Duodenal mucosa (tissue), 2 donors: ENCODE data around the gene ALAD.

ENCODE experiments used
- H3K27ac ChIP-seq: one replicate; pipeline ENCODE4 v1.7.0; 2013; ENCODE audit warnings: low read depth, low read length
- H3K27me3 ChIP-seq, 2 donors: one replicate each; pipeline ENCODE4 v1.7.0; 2013; ENCODE audit warnings: low read length in 2 of 2, control low read depth in 1 of 2; ENCODE audit not compliant: insufficient read depth in 2 of 2, control insufficient read depth in 1 of 2
- H3K36me3 ChIP-seq, 2 donors: one replicate each; pipeline ENCODE4 v1.7.0; 2013; ENCODE audit warnings: low read length in 2 of 2, control low read depth in 1 of 2; ENCODE audit not compliant: insufficient read depth in 2 of 2, control insufficient read depth in 1 of 2
- H3K4me1 ChIP-seq, 2 donors: one replicate each; pipeline ENCODE4 v1.7.0; 2013; ENCODE audit warnings: low read length in 2 of 2, control low read depth in 1 of 2; ENCODE audit not compliant: insufficient read depth in 2 of 2, control insufficient read depth in 1 of 2
- H3K4me3 ChIP-seq, 2 donors: one replicate each; pipeline ENCODE4 v1.7.0; 2013; ENCODE audit warnings: low read length in 2 of 2, low read depth in 1 of 2
- H3K9ac ChIP-seq, 2 donors: one replicate each; pipeline ENCODE4 v1.7.0; 2013; ENCODE audit warnings: low read length in 2 of 2, low read depth in 1 of 2
- H3K9me3 ChIP-seq, 2 donors: one replicate each; pipeline ENCODE4 v1.7.0; 2013; ENCODE audit warnings: low read length in 2 of 2, control low read depth in 1 of 2; ENCODE audit not compliant: control insufficient read depth in 1 of 2

ALAD gene

DNA sequence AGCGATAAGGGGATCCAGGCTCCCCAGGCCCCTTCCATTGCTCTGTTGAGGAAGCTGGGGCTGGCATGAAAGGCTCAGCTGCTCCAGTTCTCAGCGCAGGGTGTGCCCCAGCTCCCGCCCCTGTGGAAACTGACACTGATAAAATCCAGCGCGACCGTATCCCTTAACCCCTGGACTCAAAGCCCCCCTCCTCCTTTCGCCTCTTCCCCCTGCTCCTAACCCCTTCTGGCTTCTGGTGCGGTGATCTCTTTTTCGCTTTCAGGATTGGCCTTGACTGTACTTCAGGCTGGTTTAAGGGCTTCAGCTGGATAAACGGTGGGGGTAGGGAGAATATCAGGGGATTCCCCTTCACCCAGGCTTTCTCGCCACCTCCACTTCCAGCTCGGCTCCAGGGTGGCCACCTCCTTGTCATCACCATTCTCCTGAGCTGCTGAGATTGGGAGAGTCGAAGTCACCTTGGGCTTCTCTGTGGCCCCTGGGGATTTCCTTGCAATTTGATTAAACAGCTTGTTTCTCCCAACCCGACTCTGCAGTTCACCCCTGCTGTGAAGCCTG, 50.9 kb downstream of the ALAD start:
- H3K4me1 ChIP-seq, result peaks cover 27 to 31% of the 10 kb centered on the region in 2 donors
- H3K27me3 ChIP-seq, result peaks cover 0 to 3% of the 10 kb centered on the region in 2 donors
- H3K4me3 ChIP-seq, result peak overlapping the region; percentile 69 to 83
- no peaks in the 10 kb centered on the region for H3K36me3 ChIP-seq
- H3K27ac ChIP-seq, result no peak overlapping the region
- no peaks in the 10 kb centered on the region for H3K9me3 ChIP-seq
- peak overlapping the region; percentile 69 to 70 for H3K9ac ChIP-seq

- no peaks in the 10 kb centered on the region for H3K9me3 ChIP-seq
- H3K36me3 ChIP-seq, result no peaks in the 10 kb centered on the region
- peak within 1 kb of the TSS; percentile 69 to 83 for H3K4me3 ChIP-seq
- no peak within 1 kb of the TSS for H3K27ac ChIP-seq
- H3K4me1 ChIP-seq, result peaks cover 28 to 34% of the 10 kb centered on the region in 2 donors
- peaks cover 0 to 3% of the 10 kb centered on the region in 2 donors for H3K27me3 ChIP-seq
- peak within 1 kb of the TSS; percentile 69 to 70 for H3K9ac ChIP-seq
These were observed 51.5 kb downstream of the ALAD start, which contains the start of gene BSPRY for GRCh38 chr9:113349445-113350094. Gene BSPRY (plus strand): TSS chr9:113349541. CDS start chr9:113349580, 39 bp downstream.

GRCh38 chr9:113349066-113349444, 52.0 kb downstream of the ALAD start:
- H3K9ac ChIP-seq, result no peak overlapping the region
- peak overlapping the region; percentile 57 to 83 for H3K4me3 ChIP-seq
- H3K9me3 ChIP-seq, result no peaks in the 10 kb centered on the region
- H3K27me3 ChIP-seq, result peaks cover 0 to 3% of the 10 kb centered on the region in 2 donors
- H3K36me3 ChIP-seq, result no peaks in the 10 kb centered on the region
- H3K27ac ChIP-seq, result no peak overlapping the region
- H3K4me1 ChIP-seq, result peaks cover 29 to 34% of the 10 kb centered on the region in 2 donors

GRCh38 chr9:113348437-113348836, 52.6 kb downstream of the ALAD start:
- Histone ChIP-seq H3K4me3 (no peak overlapping the region), H3K27ac (no peak overlapping the region), H3K9ac (no peak overlapping the region), H3K27me3 (peaks cover 0 to 3% of the 10 kb centered on the region in 2 donors), H3K9me3 (no peaks in the 10 kb centered on the region), H3K36me3 (no peaks in the 10 kb centered on the region), H3K4me1 (peaks cover 31 to 34% of the 10 kb centered on the region in 2 donors)

DNA sequence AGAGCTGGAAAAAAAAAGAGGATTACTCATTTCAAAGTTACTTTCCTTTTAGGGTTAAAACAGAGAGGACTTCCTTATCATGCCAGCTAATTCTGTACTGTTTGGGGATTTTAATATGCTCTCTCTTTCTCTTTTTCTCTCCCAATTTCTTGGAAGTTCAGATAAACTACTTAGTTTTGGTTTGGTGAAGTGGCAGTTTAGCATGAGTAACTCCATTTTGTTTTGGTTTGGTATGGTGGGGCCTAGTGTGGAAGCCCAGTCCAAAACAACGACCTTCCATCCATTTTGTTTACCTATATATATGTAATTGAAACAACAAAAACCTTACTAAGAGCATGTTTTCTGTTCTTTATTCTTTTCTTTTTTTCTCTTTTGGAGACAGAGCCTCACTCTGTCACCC, 55.4 kb downstream of the ALAD start:
- no peak overlapping the region for H3K9ac ChIP-seq
- H3K9me3 ChIP-seq, result no peaks in the 10 kb centered on the region
- no peak overlapping the region for H3K27ac ChIP-seq
- no peaks in the 10 kb centered on the region for H3K36me3 ChIP-seq
- no peak overlapping the region for H3K4me3 ChIP-seq
- H3K27me3 ChIP-seq, result peaks cover 0 to 3% of the 10 kb centered on the region in 2 donors
- peaks cover 28 to 31% of the 10 kb centered on the region in 2 donors for H3K4me1 ChIP-seq

- Histone ChIP-seq H3K27ac (no peak overlapping the region), H3K27me3 (peaks cover 0 to 3% of the 10 kb centered on the region in 2 donors), H3K9me3 (no peaks in the 10 kb centered on the region), H3K4me3 (no peak overlapping the region), H3K9ac (no peak overlapping the region), H3K4me1 (peaks cover 23 to 31% of the 10 kb centered on the region in 2 donors), H3K36me3 (no peaks in the 10 kb centered on the region)
These were observed 55.9 kb downstream of the ALAD start for GRCh38 chr9:113345190-113345589.

- peaks cover 20 to 29% of the 10 kb centered on the region in 2 donors for H3K4me1 ChIP-seq
- no peaks in the 10 kb centered on the region for H3K27me3 ChIP-seq
- H3K4me3 ChIP-seq, result no peak overlapping the region
- H3K9ac ChIP-seq, result no peak overlapping the region
- no peaks in the 10 kb centered on the region for H3K36me3 ChIP-seq
- H3K9me3 ChIP-seq, result no peaks in the 10 kb centered on the region
- no peak overlapping the region for H3K27ac ChIP-seq
These were observed 57.3 kb downstream of the ALAD start for GRCh38 chr9:113343732-113344231.

DNA sequence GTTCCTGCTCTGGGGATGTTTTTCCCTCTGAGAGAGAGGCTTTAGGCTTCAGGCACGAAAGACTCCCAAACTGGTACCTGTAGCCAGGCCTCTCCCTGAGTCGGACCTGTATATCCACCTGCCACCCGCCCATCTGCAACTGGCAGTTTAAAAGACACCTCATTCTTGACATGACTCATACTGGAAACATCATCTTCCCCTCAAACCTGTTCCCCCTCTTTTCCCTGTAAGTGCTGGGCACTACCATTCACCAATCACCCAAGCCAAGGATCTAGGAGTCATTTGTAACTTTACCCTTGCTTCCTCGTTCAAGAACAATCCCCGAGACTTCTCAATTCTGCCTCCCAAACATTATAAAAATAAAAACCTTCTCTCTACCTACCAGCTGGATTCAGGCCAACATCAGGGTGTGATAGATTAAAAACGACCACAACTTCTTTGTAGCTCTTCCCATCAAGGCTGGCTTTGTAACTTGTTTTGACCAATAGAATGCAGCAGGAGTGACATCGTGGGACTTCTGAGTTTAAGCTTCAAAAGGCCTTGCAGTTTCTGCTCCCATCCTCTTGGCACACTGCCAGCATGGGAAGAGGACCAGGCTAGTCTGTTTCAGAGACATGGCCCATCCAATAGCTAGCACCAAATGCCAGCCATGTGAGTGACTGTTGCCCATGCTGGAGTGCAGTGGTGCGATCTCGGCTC, 59.2 kb downstream of the ALAD start:
- no peaks in the 10 kb centered on the region for H3K27me3 ChIP-seq
- H3K9me3 ChIP-seq, result no peaks in the 10 kb centered on the region
- no peak overlapping the region for H3K4me3 ChIP-seq
- peaks cover 13 to 22% of the 10 kb centered on the region in 2 donors for H3K4me1 ChIP-seq
- no peak overlapping the region for H3K27ac ChIP-seq
- H3K9ac ChIP-seq, result no peak overlapping the region
- H3K36me3 ChIP-seq, result no peaks in the 10 kb centered on the region

DNA sequence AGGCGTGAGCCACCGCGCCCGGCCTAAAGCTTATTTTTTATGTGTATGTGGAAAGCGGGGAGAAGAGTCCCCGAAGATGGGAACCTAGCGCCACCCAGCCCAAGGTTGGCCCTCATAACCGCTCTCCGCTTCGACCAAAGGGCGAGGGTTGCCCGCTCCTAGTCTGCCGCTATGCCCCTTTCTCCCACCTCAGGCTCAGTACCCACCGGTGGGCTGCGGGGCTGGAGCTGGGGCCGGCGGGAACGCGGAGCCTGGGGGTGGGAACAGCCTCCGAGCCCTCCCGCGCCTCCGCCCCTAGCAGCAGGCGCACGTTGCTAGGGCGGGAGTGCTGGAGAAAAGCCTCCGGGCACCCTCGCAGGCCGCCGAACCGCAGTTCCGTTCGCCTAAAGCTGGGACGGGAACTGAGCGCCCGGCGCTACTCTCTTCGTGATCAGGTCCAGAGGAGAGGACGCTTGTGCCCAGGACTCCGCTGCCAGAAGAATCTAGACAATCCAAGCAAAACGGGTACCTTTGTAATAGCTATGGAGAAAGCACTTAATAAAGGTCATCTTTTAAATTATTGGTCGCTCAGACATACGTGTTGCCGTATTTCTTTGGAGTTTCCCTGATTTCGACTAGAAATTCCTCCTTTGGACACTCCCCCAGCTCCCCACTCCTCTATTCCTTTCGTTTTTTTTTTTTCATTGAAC, 60.9 kb downstream of the ALAD start, which contains the start of gene WDR31:
Gene WDR31, minus strand, starts transcription at position 265 of the 689 bp plus-strand sequence. CDS start 8,253 bp downstream, outside the sequence.
- Histone ChIP-seq H3K36me3 (no peaks in the 10 kb centered on the region), H3K9me3 (no peaks in the 10 kb centered on the region), H3K27ac (no peak within 1 kb of the TSS), H3K4me3 (peak within 1 kb of the TSS; percentile 80 to 83), H3K27me3 (no peaks in the 10 kb centered on the region), H3K9ac (peak within 1 kb of the TSS; percentile 38 to 68), H3K4me1 (peaks cover 7 to 15% of the 10 kb centered on the region in 2 donors)
